ENCODE data around the gene GAGE10.
"Not testable (repeated sequence)": the region's sequence is repeated elsewhere in the genome, so short reads cannot be mapped to it uniquely, and the experiment has no call there.

GAGE10 gene

GRCh38 chrX:49316085-49316484 lies 12.6 kb downstream of the GAGE10 start:
- TF ChIP-seq YY1 (IDR thresholded peaks at IDR 0.05; ENCODE audit: low read depth) (no peak), FOXM1 (IDR thresholded peaks at IDR 0.05; ENCODE audit: borderline replicate concordance, low read depth) (no peak)

GRCh38 chrX:49321737-49322136 lies 18.3 kb downstream of the GAGE10 start, which contains the start of gene GAGE12J:
GAGE12J (plus strand) TSS chrX:49322037; CDS start chrX:49323194, 1,157 bp downstream.
- not testable (repeated sequence) for TF ChIP-seq USF1 (IDR thresholded peaks at IDR 0.05); REST (IDR thresholded peaks at IDR 0.05; ENCODE audit: low read depth); EGR1 (IDR thresholded peaks at IDR 0.05)

GRCh38 chrX:49331282-49331681 lies 27.8 kb downstream of the GAGE10 start, which contains the start of gene GAGE13:
GAGE13 (plus strand) TSS chrX:49331582; CDS start chrX:49332738, 1,156 bp downstream.
- not testable (repeated sequence) for TF ChIP-seq CREB1 (IDR thresholded peaks at IDR 0.05; ENCODE audit: low read depth); RAD21 (IDR thresholded peaks at IDR 0.05; ENCODE audit: low read depth); EP300 (IDR thresholded peaks at IDR 0.05; ENCODE audit: borderline replicate concordance)
